Activated CD4-positive, alpha-beta T cell treated with anti-CD3 and anti-CD28 coated beads for 1 hour (primary cell): ENCODE results near the gene PSMB8.

Experiments used
- DNase-seq: peaks from one replicate; pipeline ENCODE4 v3.0.0-alpha.2; 2020

The PSMB8 gene

DNA sequence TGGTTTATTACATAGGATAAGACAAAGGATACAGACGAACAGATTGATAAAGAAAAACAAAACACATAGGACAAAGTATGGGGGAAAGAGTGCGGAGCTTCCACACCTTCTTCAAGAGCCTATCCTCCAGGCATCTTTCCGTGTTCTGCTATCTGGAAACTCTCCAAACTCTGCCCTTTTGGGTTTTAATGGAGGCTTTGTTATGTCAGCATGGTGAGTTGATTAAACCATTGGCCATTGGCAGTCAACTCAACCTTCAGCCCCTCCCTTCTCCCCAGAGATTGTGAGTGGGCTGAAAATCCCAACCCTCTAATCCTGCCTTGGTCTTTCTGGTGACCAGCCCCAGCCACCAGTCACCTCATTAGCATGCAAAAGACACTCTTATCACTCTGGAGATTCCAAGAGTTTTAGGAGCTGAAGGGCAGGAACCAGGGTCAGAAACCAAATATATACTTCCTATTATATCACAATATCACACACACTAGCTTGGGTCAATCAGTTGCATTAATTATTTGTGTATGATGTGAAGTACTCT, 50.9 kb downstream of the PSMB8 start:
- DNase-seq = no peak
